GM23248 (cell line): ENCODE measurements around the gene CASP4.

ENCODE experiments used
- EZH2 ChIP-seq: fragments of 200-600 bp; sonication (generic); IDR thresholded peaks from 2 replicates; pipeline ENCODE4 v1.6.1; 2018; ENCODE audit warnings: antibody characterized with exemption, mild to moderate bottlenecking; ENCODE audit not compliant: insufficient read depth, poor library complexity, severe bottlenecking
- EZH2phosphoT487 ChIP-seq: fragments of 200-600 bp; sonication (generic); IDR thresholded peaks from 2 replicates; pipeline ENCODE4 v1.6.1; 2018; ENCODE audit warnings: antibody characterized with exemption, moderate library complexity, mild to moderate bottlenecking, low read depth; ENCODE audit not compliant: insufficient read depth

DNA sequence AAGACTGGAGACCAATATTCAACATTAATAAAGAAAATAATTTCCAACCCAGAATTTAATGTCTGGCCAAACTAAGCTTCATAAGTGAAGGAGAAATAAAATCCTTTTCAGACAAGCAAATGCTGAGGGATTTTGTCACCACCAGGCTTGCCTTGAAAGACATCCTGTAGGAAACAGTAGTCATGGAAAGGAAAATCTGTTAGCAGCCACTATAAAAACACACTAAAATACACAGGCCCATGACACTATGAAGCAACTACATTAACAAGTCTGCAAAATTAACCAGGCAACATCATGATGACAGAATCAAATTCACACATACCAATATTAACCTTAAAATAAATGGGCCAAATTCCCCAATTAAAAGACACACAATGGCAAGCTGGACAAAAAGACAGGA, 2.4 kb upstream of the CASP4 start:
- TF ChIP-seq EZH2 (no peak), EZH2phosphoT487 (no peak)
